ENCODE measurements around the gene SLC13A4.

DNA sequence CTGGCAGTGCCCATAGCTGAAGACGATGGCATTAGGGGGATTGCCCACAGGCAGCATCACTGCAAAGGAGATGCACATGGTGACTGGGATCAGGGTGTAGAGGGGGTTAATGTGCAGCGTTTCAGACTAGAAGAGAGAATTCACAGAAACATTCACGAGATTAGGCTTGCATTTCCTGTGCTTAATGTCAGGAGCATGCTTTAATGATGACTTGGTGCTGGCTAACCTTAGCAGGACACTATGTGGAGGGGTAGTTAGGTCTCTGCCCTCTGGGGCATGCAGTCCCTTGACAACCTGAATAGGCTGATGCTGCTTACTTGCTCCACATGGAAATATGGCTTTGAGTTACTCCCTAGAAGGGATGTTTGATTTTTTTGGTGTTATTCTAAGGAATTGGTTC lies 43.9 kb downstream of the SLC13A4 start:
- TF ChIP-seq EZH2 (IDR thresholded peaks at IDR 0.05; ENCODE audit: low read length): no peak
- TF ChIP-seq, protein P1, sequence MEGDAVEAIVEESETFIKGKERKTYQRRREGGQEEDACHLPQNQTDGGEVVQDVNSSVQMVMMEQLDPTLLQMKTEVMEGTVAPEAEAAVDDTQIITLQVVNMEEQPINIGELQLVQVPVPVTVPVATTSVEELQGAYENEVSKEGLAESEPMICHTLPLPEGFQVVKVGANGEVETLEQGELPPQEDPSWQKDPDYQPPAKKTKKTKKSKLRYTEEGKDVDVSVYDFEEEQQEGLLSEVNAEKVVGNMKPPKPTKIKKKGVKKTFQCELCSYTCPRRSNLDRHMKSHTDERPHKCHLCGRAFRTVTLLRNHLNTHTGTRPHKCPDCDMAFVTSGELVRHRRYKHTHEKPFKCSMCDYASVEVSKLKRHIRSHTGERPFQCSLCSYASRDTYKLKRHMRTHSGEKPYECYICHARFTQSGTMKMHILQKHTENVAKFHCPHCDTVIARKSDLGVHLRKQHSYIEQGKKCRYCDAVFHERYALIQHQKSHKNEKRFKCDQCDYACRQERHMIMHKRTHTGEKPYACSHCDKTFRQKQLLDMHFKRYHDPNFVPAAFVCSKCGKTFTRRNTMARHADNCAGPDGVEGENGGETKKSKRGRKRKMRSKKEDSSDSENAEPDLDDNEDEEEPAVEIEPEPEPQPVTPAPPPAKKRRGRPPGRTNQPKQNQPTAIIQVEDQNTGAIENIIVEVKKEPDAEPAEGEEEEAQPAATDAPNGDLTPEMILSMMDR (optimal IDR thresholded peaks at IDR 0.05 in 1 of 3, IDR thresholded peaks at IDR 0.05 in 1 of 3, conservative IDR thresholded peaks at IDR 0.05 in 1 of 3; ENCODE audit: extremely low read depth in 1 of 3, insufficient read depth in 2 of 3, low read length in 3 of 3): no peak

Measured in keratinocyte (primary cell).